GM10266 (cell line): ENCODE results near the gene IL18RAP.

ENCODE experiments used
- DNase-seq: peaks from one replicate; pipeline ENCODE4 v3.0.0; 2012; ENCODE audit errors: extremely low spot score
- TF ChIP-seq, protein P1 (sequence below): IDR thresholded peaks from 2 replicates; pipeline ENCODE4 v1.5.1; 2012; ENCODE audit warnings: mild to moderate bottlenecking, low read depth; ENCODE audit not compliant: control insufficient read depth, insufficient read depth; ENCODE audit errors: missing control alignments

The IL18RAP gene

DNA sequence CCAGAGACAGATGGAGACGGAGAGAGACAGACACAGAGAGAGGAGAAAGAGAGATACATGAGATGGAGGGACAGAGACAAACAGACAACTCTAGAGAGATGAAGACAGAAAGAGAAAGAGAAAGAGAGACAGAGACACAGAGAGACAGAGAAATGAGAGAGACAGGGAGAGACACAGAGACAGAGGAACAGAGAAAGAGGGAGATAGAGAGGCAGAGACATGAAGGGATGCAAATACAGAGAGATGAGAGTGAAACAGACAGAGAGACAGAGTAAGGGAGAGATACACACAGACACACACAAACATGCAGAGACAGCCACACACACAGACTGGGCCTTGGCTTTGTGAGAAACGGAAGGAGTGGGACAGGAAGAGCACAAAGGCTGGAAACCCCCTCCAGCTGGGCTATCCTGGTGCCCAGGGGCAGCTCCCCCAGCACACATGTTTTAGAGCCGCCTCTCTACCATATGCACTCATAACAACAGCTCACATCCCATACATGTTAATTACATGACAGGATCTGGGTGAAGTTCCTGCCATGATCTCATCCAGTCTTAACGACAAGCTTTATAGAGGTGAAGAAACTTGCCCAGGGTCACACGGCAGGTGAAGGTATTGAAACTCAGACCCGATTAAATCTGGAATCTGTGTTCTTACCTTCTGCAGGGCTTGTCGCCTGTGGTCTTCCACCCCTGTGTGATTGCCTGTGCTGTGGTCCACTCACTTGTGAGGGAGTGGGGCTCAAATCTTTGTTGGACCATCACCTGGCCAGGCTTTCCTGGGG, 35.0 kb upstream of the IL18RAP start:
- DNase-seq = peak; percentile 56

DNA sequence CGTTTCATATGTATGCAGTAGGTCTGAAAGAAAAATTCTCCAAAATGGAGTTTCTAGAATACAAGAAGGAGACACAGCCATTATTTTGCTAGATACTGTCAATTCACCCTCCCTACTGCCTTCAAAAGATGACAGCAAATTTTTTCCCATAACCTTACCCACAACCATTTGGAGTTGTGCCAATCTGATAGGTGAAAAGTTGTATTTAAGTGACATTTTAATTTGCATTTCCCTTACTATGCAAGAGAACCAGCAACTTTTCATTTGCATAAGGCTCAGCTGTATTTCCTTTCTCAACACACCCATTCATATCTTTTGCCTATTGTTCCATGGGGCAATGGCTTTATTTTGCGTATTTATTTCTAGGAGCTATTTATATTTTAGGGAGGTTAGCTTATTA, 31.4 kb upstream of the IL18RAP start:
- no peak for DNase-seq

More for the DNA sequence above, 35.0 kb upstream of the IL18RAP start:
- TF ChIP-seq, protein P1, sequence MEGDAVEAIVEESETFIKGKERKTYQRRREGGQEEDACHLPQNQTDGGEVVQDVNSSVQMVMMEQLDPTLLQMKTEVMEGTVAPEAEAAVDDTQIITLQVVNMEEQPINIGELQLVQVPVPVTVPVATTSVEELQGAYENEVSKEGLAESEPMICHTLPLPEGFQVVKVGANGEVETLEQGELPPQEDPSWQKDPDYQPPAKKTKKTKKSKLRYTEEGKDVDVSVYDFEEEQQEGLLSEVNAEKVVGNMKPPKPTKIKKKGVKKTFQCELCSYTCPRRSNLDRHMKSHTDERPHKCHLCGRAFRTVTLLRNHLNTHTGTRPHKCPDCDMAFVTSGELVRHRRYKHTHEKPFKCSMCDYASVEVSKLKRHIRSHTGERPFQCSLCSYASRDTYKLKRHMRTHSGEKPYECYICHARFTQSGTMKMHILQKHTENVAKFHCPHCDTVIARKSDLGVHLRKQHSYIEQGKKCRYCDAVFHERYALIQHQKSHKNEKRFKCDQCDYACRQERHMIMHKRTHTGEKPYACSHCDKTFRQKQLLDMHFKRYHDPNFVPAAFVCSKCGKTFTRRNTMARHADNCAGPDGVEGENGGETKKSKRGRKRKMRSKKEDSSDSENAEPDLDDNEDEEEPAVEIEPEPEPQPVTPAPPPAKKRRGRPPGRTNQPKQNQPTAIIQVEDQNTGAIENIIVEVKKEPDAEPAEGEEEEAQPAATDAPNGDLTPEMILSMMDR = no peak

DNA sequence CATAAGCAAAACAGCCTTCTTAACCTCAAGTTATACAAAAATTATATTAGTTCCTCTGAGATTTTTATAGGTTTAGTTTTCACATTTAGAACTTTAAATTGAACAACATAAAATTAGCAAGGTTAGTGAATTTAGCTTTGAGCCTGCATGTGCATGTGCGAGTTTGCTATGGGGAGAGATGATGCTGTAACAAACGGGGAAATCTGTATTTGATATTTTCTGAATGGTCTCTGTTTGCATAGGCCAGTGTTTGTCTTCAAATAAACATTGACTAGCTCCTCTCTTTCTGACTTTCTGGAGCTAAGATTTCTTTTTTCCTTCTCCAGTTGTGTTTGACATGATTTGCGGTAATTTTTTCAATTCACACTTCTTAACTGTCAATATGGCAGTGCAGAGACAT, 30.9 kb upstream of the IL18RAP start:
- TF ChIP-seq, protein P1 = no peak
- no peak for DNase-seq

More for the DNA sequence above, 31.4 kb upstream of the IL18RAP start:
- TF ChIP-seq, protein P1 = no peak

DNA sequence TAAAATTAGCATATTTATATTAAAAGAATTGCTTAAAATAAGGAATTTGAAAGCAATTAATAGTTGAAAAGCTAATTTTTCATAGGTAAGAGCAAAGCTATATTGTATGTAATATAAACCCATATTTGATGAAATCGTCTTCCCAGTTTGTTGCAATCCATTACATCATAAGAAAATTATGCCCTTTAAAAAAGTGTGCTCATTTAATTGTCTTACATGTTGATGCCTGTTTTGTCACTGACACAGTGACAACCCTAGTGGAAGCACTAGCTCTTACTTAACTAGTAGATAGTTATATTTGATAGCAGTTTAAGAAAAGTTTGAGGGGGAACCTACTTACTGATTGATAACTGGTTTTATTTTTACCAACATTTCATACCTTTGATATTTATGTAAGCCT, 30.0 kb upstream of the IL18RAP start:
- DNase-seq = no peak
- TF ChIP-seq, protein P1 = no peak

DNA sequence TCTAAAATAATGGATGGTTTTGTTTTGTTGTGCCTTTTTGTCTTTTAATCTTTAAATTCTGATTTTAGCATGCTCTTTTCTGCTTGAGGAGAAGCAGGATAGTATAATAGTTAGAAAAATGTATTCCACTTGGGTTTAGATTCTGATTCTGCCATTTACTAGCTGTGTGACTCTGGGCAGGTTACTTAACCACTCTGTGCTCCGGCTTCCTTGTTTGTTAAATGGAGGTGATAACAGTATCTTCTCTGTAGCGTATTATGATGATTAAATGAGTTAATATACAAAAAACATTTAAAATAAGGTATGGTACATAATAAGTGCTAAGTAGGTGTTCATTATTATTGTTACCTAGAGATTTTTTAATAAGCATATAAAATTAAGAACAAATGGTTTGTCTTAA, 26.9 kb upstream of the IL18RAP start:
- TF ChIP-seq, protein P1 = no peak
- no peak for DNase-seq

DNA sequence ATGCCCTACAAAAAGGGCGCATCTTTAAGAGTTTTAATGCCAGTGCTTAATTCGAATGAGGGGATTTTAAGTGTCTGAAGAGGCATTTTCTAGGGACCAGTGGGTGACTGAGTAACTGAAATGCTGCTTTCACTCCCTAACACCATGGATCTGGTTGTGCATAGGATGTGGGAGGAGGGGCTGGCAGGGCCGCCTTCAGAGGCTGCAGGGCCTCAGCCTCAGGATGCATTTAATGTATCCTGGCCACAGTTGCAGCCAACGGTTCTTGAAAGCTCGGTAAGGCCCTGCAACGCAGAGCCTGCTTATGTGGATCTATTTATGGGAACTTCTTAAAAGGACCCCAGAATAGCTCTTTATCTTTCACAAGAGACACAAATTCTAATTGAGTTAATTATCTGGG, 25.8 kb upstream of the IL18RAP start:
- TF ChIP-seq, protein P1 = no peak

DNA sequence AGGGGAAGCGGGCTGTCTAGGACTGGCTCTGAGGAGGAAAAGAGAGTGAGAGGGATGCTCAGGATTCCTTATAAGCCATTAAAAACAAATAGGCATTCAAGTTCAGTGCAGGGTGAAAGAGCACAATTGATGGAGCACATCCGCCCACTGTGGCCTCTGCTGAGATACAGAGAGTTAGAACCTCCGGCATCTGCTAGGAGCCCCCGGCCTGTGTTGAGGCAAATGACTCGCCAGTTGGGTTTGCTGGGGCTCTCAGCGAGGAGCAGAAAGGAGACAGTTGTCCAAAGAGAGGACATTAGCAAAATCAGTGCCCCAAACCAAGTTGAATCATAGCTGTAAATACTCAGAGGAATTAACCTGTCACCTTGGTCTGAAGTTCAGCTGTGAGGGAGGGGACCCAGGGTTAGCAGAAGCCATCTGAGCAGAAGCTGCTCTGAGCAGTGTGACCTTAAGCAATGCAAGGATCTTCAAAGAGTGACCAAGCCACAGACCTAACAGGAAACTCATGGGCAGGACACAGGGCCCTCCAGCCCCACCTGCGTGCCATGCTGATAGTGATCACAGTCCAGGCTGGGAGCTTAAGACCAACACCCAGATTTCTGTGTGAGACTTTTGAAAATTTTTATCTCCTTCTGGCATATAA, 23.3 kb upstream of the IL18RAP start:
- TF ChIP-seq, protein P1 = no peak
- DNase-seq = no peak

More for the DNA sequence above, 25.8 kb upstream of the IL18RAP start:
- DNase-seq = no peak
